ENCODE measurements around the gene MCC.

DNA sequence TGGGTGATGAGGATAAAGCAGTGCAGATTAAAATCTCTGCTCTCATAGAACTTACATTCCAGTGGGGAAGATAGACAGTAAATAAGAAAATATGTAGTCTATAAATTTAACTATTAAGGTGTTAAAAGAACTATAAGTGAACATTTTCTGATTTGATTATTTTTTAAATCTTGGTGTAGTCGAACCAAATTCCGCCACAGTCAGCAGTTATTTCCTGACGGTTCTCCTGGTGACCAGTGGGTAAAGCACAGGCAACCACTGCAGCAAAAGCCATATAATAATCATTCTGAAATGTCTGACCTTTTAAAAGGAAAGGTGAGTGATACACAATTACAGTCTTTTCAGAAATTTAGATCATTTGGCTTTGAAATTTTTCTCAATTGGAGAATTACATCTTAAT lies 484.5 kb downstream of the MCC start:
- TF ChIP-seq EP300 (IDR thresholded peaks at IDR 0.05; ENCODE audit: borderline replicate concordance) (no peak), EGR1 (IDR thresholded peaks at IDR 0.05) (no peak), CREB1 (IDR thresholded peaks at IDR 0.05; ENCODE audit: low read depth) (no peak), YY1 (IDR thresholded peaks at IDR 0.05; ENCODE audit: low read depth) (no peak), NFIC (IDR thresholded peaks at IDR 0.05) (no peak), CEBPB (IDR thresholded peaks at IDR 0.05) (no peak), TAF1 (IDR thresholded peaks at IDR 0.05; ENCODE audit: low read depth) (no peak), TEAD4 (IDR thresholded peaks at IDR 0.05) (no peak)
- TF ChIP-seq, protein P1, sequence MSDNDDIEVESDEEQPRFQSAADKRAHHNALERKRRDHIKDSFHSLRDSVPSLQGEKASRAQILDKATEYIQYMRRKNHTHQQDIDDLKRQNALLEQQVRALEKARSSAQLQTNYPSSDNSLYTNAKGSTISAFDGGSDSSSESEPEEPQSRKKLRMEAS (IDR thresholded peaks at IDR 0.05): no peak
- TF ChIP-seq, protein P2, sequence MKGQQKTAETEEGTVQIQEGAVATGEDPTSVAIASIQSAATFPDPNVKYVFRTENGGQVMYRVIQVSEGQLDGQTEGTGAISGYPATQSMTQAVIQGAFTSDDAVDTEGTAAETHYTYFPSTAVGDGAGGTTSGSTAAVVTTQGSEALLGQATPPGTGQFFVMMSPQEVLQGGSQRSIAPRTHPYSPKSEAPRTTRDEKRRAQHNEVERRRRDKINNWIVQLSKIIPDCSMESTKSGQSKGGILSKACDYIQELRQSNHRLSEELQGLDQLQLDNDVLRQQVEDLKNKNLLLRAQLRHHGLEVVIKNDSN (IDR thresholded peaks at IDR 0.05): no peak

All from Ishikawa (cell line).